Epithelial cell of prostate (primary cell): ENCODE data around the gene MEF2C.

Experiments
- DNase-seq: peaks from one replicate; pipeline ENCODE4 v3.0.0-alpha.2; 2011; ENCODE audit warnings: low read depth, low spot score
- H3K27ac ChIP-seq: fragments of 450-650 bp; 2 replicates; pipeline ENCODE4 v1.5.1; 2017; ENCODE audit warnings: mild to moderate bottlenecking

MEF2C gene

GRCh38 chr5:88681211-88681803 lies 201.7 kb downstream of the MEF2C start:
- DNase-seq: no peak
- H3K27ac ChIP-seq: no peak overlapping the region

DNA sequence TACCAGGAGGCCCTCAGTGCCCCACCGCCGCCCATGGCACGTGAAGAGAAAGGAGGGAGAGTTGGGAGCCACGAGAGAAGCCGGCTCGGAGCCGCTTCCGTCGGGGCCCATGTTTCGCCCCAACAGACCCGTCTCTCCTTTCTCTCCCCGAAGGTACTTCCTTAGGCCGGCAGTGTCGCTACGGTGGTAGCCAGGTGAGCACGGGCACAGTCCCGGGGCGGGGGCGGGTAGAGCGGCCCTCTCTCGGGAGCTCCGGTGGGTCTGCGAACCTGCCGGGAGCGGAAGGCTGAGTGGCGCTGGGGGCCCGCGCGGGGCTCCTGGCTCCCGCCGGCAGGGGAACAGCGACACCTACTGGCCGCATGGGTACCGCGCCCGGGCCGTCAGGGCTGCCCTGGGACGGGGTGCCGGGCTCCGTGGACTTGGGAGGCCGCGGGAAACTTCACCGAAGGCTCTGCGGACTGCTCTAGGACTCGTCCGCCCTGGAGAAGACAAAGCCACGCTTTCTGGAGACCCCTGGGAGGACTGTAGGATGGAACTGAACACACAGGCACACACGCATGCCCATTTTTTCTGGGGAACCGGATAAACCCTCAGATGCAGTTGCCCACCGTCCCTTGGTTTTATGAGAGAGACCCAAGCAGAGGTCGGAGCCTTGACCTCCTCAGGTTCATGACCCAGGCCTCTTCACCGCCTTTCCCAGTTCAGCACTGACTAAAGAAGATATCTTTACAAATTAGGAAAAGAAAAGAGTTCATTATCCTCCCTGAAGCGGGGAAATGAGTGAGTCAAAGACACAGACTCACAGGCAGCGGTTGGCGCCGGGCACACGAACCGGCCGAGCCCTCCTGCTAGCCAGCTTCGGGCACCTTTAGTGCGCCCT lies 202.5 kb downstream of the MEF2C start:
- no peak overlapping the region for H3K27ac ChIP-seq
- DNase-seq: no peak

- DNase-seq: no peak
- H3K27ac ChIP-seq: no peak overlapping the region
Observed at GRCh38 chr5:88679638-88680037, 203.3 kb downstream of the MEF2C start.

GRCh38 chr5:88678770-88679381 lies 204.1 kb downstream of the MEF2C start:
- no peak for DNase-seq
- H3K27ac ChIP-seq: no peak overlapping the region

DNA sequence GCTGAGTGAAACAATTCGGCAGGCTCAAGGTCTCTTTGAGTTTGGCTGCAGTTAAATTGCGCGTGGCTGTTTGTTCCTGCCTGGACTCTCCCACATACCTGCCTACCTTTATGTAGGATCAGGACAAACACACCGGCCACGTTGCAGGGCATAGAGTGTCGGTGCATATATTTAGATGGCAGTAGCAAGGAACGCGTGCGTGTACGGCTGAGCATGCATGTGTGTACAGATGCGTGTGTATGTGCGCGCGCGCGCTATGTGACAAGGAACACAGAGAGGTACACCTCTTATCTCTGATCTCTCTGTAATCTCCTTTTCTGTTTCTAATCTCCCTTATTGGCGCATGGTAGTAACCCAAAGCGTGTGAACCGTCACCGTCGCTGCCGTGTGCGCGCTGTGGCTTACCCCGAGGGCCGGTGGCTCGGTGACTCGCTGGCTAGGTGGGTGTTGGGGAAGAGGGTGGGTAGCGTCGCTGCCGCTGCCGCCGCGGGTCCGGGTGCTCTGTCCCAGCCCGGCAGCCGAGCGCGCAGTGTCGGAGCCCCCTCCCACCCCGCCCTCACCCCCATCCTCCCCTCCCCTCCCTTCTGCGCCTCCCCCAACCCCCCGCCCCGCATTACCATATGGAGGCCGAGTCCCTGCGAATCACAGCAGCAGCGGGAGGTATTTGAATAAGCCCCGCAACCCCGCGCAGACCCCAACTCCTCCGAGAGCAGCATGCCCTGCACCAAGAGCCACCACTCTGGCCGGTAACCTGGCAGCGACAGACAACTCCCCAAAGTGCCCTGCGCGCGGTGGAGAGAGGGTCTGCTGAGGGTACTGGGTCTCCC lies 204.8 kb downstream of the MEF2C start:
- DNase-seq: no peak
- H3K27ac ChIP-seq: no peak overlapping the region

DNA sequence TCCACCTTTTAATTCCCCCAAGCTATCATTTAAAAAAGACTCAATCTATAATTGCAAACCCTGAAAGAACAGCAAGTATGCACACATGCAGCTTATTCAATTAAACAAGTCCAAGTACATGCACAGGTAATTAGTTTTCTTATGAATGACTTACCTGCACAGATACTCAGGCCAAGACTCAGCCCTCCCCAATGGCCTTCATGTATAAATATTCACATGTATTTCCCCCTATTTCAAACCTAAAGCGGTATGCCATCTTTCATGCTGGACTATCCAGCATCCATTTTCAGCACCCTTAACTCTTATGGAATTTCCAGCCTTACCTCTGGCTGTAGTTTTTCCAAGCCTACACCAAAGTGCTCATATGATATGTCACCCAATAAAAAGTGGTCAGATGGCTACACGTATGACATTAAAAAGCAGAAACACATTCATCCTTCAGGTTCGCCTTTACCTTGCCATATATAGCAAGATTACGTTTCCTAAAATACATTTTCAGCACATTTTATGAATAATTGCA lies 205.5 kb downstream of the MEF2C start:
- H3K27ac ChIP-seq: no peak overlapping the region
- no peak for DNase-seq

DNA sequence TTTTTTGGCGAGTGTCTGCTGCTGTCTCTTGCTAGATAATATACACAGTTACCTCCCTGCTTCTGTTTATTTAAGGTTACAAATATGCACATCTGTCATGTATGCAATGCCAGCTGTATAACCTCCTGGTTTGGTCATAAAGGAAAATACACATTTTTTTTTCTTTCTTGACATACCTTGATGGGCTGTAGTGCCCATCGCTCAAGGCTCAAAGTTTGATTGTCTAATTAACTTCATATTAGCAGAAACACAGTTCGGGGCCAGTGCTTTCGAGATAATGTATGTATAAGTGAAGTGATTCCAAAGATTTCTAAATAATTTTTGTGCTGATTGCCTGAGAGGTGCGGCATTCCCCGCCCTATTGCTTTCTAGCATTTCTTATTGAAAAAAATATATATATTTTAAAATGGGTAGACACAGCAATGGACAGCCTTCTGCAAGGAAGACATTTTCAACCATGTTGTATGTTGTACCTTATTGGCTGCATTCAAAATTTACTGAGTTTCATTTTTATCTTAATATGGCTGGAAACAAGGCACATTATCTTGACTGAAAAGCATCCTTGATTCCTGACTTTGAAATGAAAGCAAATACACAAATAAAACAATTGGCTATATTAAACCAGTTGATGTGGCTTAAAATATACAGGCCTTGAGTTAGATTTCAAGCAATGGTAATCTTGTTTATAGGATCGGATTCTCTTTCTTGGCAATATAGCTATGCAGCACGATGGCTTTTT lies 206.2 kb downstream of the MEF2C start:
- H3K27ac ChIP-seq: no peak overlapping the region
- DNase-seq: no peak

DNA sequence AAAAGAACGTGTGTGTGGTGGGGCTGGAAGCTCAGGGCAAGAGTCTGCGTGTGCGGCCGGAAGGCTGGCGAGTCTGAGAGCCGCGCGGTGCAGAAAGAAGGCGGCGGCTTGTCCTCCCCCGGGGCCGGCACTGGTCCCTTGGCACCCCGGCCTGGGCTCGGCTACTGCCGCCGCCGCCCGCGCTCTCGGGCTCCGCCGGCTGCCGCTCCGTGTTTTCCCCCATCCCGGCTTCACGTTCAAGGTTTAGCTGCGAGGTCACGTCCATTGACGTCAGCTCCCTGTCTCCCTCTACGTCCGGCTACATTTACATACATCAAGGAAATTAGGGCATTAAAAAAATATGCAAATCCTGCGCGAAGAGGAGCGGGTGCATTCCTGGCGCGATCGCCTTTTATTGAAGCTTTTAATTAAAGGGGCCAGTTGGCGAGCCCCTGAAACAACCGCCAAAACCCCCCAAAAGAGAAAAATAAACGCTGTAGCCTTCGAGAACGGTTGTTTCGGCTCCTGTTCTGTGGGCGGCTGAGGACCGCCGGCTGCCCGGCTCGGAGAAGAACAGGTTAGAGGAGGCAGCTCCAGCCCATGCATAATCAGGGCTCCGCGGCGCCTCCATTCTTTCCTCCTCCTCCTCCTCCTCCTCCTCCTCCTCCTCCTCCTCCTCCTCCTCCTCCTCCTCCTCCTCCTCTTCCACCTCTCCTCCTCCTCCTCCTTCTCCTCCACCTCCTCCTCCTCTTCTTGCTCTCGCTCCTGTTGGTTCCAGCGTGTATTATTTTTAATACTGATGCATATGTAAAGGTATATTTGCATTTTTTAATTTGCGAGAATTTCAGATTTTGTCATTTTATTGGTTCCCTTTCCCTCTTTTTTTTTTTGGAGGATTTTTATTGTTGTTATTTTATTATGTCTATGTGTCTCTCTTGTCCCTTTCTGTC lies 207.0 kb downstream of the MEF2C start:
- DNase-seq: no peak
- H3K27ac ChIP-seq: no peak overlapping the region

- no peak for DNase-seq
- H3K27ac ChIP-seq: no peak overlapping the region
Observed at GRCh38 chr5:88675168-88675707, 207.7 kb downstream of the MEF2C start.

DNA sequence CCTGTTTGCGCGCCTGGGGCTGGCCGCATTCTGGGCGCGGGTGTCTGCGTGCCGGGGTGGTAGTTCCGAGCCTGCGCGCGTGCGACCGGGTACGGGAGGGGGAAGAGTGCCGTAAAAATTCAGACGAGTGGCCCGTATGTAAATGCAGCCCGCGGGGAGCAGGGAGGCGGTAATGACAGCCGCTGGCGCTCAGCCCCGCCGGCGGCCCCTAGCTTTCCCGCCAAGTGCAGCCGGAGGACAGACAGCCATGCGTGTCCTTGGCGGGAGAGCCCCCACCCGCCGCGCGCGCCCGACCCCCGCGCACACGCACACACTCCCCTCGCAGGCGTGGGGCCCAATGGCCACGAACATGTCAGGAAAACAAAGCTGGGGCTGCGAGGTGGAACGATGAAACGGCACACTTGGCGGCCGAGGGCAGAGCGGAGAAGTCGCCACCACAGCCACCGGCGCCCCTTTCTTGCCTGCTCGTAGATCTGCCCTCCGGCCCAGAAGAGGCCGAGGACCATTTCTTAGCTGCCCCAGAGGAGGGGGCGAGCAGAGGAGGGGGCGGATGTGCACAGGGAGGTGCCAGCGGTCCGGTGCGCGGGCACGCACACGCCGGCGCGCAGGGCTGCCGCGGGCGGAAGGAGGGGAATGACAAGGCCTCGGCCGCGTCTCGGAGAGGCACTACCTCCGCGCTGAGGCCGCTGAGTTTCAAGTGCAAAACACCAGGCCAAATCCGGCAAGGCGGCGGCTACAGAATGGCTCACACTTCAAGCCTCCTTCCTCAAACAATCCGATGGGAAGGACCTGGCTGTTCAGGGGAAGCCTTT lies 208.4 kb downstream of the MEF2C start:
- no peak overlapping the region for H3K27ac ChIP-seq

DNA sequence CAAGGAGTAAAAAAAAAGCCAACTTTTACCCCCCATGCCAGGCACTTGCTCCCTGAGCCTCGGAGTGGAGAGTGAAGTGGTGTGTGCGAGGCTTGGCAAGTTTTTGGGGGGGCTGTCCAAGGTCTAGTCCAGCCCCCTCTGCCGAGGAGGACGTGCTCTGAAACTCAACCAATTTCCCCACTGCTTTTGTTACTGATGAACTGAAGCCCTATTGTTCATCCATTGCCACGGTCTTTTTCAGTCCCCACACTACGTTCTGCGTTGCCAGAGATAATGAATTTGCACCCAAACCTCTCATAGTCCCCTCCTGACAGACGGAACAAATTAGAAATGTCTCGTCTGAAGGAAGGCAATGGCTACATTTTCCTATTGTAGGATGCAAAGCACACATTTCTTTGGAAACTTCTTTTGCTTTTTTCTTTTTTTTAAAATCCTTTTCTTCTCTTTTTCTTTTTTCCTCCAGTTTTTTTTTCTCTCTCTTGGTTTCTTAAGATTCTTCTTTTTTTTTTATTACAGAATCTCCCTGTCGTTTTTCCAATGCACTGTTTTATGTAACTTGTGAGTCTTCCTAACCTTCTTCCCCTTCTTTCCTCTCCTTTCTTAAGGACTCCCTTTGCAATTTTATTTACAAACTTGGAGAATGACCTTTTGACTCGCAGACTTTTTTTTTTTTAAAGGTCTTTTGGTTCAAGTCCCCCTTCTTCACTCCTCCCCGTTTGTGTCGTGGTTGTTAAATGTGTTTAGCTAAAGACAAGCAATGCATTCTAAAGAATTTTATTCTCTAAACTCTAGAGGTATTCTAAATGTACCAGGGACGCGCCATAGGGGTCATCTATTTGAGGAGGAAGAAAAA lies 209.5 kb downstream of the MEF2C start:
- DNase-seq: no peak
- H3K27ac ChIP-seq: no peak overlapping the region

More for the DNA sequence above, 208.4 kb downstream of the MEF2C start:
- DNase-seq: no peak

GRCh38 chr5:88672644-88673252 lies 210.2 kb downstream of the MEF2C start:
- H3K27ac ChIP-seq: no peak overlapping the region
- DNase-seq: no peak

GRCh38 chr5:88671505-88672499 lies 211.2 kb downstream of the MEF2C start:
- DNase-seq: no peak
- H3K27ac ChIP-seq: no peak overlapping the region

GRCh38 chr5:88671106-88671504 lies 211.9 kb downstream of the MEF2C start:
- no peak for DNase-seq
- H3K27ac ChIP-seq: no peak overlapping the region

DNA sequence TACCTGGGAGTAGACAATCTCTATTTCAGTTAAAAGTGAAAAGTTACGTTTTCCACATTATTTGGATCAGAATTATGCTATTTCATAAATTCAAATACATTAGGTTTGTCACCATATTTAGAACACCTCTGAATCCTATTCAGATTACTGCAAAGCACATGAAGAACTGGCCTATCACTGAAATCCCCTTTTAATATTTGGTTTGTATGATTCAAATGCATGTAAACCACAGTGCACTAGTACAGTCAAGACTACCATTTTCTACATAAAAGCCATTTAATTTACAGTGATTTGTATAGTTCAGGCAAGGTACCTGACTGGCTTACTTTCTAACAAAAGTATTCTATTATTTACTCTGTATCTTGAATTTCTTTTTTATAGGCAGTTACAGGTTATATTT lies 212.5 kb downstream of the MEF2C start:
- no peak for DNase-seq
- no peak overlapping the region for H3K27ac ChIP-seq
